ENCODE measurements around the gene KIF21B. TPM values are rescaled to one million over a fixed set of nuclear protein-coding genes. Genes with fewer than 3 reads are reported as not detected.

KIF21B gene
- total RNA-seq, 2 experiments from 2014 or later, result 93.5 to 94.0 TPM

DNA sequence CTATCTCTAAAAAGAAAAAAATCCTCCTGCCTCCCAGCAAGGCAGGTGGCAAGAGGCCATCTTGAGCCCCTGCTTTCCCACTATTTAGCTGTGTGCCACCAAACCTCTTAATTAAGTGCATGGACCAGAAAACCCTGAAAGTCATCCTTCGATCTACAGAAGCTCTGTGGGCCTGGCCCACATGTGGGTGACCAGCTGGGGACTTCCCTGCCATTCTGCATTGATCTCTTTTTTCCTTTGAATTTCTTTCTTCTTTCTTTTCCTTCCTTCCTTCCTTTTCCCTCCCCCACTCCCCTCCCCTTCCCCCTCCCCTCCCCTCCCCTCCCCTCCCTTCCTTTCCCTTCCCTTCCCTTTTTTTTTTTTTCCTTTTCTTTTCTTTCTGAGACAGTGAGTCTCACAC, 38.0 kb downstream of the KIF21B start:
- H3K9me3 Mint-ChIP-seq, result no peaks in the 10 kb centered on the region
- ATAC-seq (no peak), DNase-seq (no peak)
- peak overlapping the region; percentile 30 for H3K27ac Mint-ChIP-seq
- intact Hi-C loops (cut with micrococcal nuclease), result no loop called here
- CTCF ChIA-PET, result interaction anchor here (1.2 to 2.1 kb wide), 2 partner anchors 14 to 41 kb away, joined by 3 to 9 read pairs; no protein-coding TSS in a partner anchor
- H3K27me3 Mint-ChIP-seq, result no peaks in the 10 kb centered on the region
- H3K4me3 Mint-ChIP-seq, result no peak overlapping the region
- POLR2A ChIA-PET, result no interaction called here
- peaks cover 68% of the 10 kb centered on the region for H3K36me3 Mint-ChIP-seq (ENCODE audit: low read depth)
- TF ChIP-seq, protein P1, sequence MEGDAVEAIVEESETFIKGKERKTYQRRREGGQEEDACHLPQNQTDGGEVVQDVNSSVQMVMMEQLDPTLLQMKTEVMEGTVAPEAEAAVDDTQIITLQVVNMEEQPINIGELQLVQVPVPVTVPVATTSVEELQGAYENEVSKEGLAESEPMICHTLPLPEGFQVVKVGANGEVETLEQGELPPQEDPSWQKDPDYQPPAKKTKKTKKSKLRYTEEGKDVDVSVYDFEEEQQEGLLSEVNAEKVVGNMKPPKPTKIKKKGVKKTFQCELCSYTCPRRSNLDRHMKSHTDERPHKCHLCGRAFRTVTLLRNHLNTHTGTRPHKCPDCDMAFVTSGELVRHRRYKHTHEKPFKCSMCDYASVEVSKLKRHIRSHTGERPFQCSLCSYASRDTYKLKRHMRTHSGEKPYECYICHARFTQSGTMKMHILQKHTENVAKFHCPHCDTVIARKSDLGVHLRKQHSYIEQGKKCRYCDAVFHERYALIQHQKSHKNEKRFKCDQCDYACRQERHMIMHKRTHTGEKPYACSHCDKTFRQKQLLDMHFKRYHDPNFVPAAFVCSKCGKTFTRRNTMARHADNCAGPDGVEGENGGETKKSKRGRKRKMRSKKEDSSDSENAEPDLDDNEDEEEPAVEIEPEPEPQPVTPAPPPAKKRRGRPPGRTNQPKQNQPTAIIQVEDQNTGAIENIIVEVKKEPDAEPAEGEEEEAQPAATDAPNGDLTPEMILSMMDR (IDR thresholded peaks at IDR 0.05), result no peak
- H3K4me1 Mint-ChIP-seq (ENCODE audit: low read depth), result no peaks in the 10 kb centered on the region

DNA sequence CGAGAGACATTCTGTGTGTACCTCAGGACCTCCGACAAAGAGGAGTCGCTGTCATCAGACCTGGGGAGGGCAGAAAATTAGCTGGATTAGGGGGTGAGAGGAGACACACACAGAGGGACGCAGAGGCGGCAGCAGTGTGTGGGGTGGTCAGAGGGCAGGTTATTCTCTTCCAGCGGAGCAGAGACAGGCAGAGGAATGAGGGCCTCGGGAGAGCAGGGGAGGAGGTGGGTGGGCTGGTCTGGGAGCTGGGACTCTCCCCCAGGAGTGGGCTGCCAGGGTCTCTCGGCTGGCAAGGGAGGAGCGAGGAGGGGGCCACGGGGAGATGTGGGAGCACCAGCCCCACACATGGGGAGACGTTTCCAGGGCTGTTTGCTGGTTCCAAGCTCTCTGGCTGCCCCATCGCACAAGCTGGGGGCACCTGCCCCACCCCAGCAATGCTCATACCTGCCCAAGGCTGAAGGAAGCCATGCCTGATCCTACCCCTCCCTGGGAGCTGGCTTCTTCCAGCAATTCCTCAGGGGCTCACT, 40.4 kb downstream of the KIF21B start:
- ATAC-seq (no peak), DNase-seq (no peak)
- no peaks in the 10 kb centered on the region for H3K4me1 Mint-ChIP-seq (ENCODE audit: low read depth)
- no peaks in the 10 kb centered on the region for H3K27me3 Mint-ChIP-seq
- intact Hi-C loops (cut with micrococcal nuclease), result no loop called here
- ChIA-PET POLR2A (interaction anchor here (1.0 to 1.1 kb wide), 3 partner anchors 15 to 38 kb away, joined by 3 to 4 read pairs (median 3); no protein-coding TSS in a partner anchor), CTCF (interaction anchor here (0.8 to 4.1 kb wide), 4 partner anchors 11 to 136 kb away, joined by 3 to 47 read pairs (median 10); no protein-coding TSS in a partner anchor)
- no peaks in the 10 kb centered on the region for H3K9me3 Mint-ChIP-seq
- H3K36me3 Mint-ChIP-seq (ENCODE audit: low read depth), result peaks cover 72% of the 10 kb centered on the region
- H3K4me3 Mint-ChIP-seq, result no peak overlapping the region
- H3K27ac Mint-ChIP-seq, result no peak overlapping the region
- TF ChIP-seq, protein P1 (IDR thresholded peaks at IDR 0.05), result no peak

DNA sequence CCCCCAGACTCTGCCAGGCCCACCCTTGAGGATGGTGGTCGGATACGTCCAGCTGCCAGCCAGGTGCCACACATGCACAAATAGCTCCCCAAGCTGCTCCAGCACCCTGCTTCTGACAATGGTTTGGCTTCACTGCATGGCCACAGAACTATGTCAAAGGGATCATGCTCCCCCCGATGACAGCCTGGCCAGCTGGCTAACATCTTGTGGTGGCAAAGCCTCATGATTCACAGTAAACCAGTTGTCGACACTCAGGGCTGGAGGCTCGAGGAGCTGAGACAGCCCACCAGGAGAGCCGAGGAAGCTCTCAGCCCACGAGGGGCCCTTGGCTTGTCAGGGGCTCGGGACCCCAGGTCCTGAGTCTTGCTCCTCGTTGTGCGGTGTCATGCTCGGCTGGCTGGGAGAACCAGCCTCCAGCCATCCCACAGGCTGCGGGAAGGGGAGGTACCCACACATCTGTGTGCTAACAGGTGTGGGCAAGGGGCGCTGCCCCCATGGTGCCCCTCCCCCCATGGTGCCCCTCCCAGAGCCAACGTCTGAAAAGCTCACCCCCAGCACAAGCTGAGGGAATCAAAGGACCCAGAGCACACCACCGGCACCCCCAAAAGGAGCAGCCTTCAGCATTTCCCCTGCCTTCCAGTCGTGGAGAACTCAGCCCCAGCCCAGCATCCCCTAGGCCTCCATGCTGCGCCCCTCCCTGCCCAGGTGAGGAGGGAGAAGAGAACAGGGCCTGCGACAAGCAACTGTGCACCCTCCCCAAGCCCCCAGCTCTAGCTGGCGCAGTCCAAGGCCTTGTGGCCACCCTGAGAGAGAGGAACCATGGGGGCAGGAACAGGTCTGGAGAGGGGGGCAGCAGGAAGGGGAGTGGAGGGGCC, 41.2 kb downstream of the KIF21B start:
- no peak overlapping the region for H3K27ac Mint-ChIP-seq
- CTCF ChIA-PET, result interaction anchor here (1.1 to 8.1 kb wide), 5 partner anchors 12 to 132 kb away, joined by 3 to 109 read pairs (median 10); partner anchors contain the start of gene KIF21B
- H3K4me3 Mint-ChIP-seq, result no peak overlapping the region
- intact Hi-C loops (cut with micrococcal nuclease), result no loop called here
- peaks cover 67% of the 10 kb centered on the region for H3K36me3 Mint-ChIP-seq (ENCODE audit: low read depth)
- POLR2A ChIA-PET, result interaction anchor here (1.0 to 1.1 kb wide), 2 partner anchors 11 to 18 kb away, joined by 3 to 4 read pairs; no protein-coding TSS in a partner anchor
- H3K9me3 Mint-ChIP-seq, result no peaks in the 10 kb centered on the region
- ATAC-seq, result no peak
- no peak for DNase-seq
- no peaks in the 10 kb centered on the region for H3K27me3 Mint-ChIP-seq
- H3K4me1 Mint-ChIP-seq (ENCODE audit: low read depth), result no peaks in the 10 kb centered on the region
- TF ChIP-seq, protein P1 (IDR thresholded peaks at IDR 0.05), result no peak

DNA sequence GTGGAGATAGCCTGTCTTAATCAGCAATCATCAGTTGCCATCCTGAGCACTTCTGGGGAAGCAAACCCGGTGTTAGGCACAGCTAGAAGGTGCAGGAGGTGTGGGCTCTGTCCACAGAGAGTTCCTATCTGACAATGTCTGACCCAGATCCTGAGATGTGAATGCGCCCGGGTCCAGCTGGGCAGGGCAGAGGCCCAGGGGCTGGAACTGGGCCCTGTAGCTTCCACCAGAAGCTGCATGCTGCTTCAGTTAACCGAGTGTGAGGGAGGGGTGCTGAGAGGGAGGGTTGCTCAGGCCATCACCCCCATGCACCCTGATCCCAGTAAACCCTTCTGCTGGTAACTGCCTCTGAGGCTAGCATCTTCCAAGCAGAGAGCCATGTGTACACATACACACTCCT, 42.2 kb downstream of the KIF21B start:
- POLR2A ChIA-PET, result no interaction called here
- H3K27me3 Mint-ChIP-seq, result no peaks in the 10 kb centered on the region
- no peaks in the 10 kb centered on the region for H3K9me3 Mint-ChIP-seq
- ATAC-seq (no peak), DNase-seq (no peak)
- H3K4me3 Mint-ChIP-seq, result no peak overlapping the region
- CTCF ChIA-PET, result interaction anchor here (1.1 to 8.1 kb wide), 6 partner anchors 11 to 133 kb away, joined by 3 to 109 read pairs (median 8); partner anchors contain the start of gene KIF21B
- no peak overlapping the region for H3K27ac Mint-ChIP-seq
- no peaks in the 10 kb centered on the region for H3K4me1 Mint-ChIP-seq (ENCODE audit: low read depth)
- H3K36me3 Mint-ChIP-seq (ENCODE audit: low read depth), result peaks cover 66% of the 10 kb centered on the region
- TF ChIP-seq, protein P1 (IDR thresholded peaks at IDR 0.05), result no peak
- intact Hi-C loops (cut with micrococcal nuclease), result no loop called here
